ENCODE data around the gene OR6P1.
A peak's percentile ranks its signal among the peaks of the same experiment; 100 is the strongest.

The OR6P1 gene

GRCh38 chr1:158527190-158527815 lies 43.1 kb downstream of the OR6P1 start:
- peaks cover 10% of the 10 kb centered on the region for H3K4me1 ChIP-seq (ENCODE audit: insufficient read depth, low read length)
- no peaks in the 10 kb centered on the region for H4K20me1 ChIP-seq (ENCODE audit: insufficient read depth, low read length)
- no peaks in the 10 kb centered on the region for H3K36me3 ChIP-seq (ENCODE audit: insufficient read depth, low read length)
- H3K4me3 ChIP-seq (ENCODE audit: low read depth in 1 of 2, low read length in 2 of 2), result no peak overlapping the region
- H3K27me3 ChIP-seq (ENCODE audit: insufficient read depth, low read length, poor library complexity), result no peaks in the 10 kb centered on the region
- TF ChIP-seq CTCF (IDR thresholded peaks at IDR 0.05; ENCODE audit: borderline replicate concordance, extremely low read depth, low read length, poor library complexity, severe bottlenecking), result peak; percentile 89
- TF ChIP-seq EZH2 (IDR thresholded peaks at IDR 0.05; ENCODE audit: borderline replicate concordance, low read depth, low read length, severe bottlenecking), result no peak
- no peaks in the 10 kb centered on the region for H3K9me3 ChIP-seq (ENCODE audit: insufficient read depth, low read length, severe bottlenecking)
- no peak overlapping the region for H3K9ac ChIP-seq (ENCODE audit: low read depth, low read length)
- ATAC-seq (ENCODE audit: insufficient read depth, low read depth) (peak; percentile 96), DNase-seq (peak; percentile 49)
- no peaks in the 10 kb centered on the region for H3K79me2 ChIP-seq (ENCODE audit: insufficient read depth, low read length)
- no peak overlapping the region for H3K27ac ChIP-seq (ENCODE audit: low read length)
- no peak overlapping the region for H3K4me2 ChIP-seq (ENCODE audit: insufficient read depth, low read length)
- H2AFZ ChIP-seq (ENCODE audit: low read depth, low read length), result no peak overlapping the region

- no peaks in the 10 kb centered on the region for H3K79me2 ChIP-seq (ENCODE audit: insufficient read depth, low read length)
- no peaks in the 10 kb centered on the region for H3K36me3 ChIP-seq (ENCODE audit: insufficient read depth, low read length)
- H3K9ac ChIP-seq (ENCODE audit: low read depth, low read length), result no peak overlapping the region
- H3K9me3 ChIP-seq (ENCODE audit: insufficient read depth, low read length, severe bottlenecking), result no peaks in the 10 kb centered on the region
- no peak overlapping the region for H3K4me2 ChIP-seq (ENCODE audit: insufficient read depth, low read length)
- DNase-seq (no peak), ATAC-seq (ENCODE audit: insufficient read depth, low read depth) (no peak)
- no peaks in the 10 kb centered on the region for H3K27me3 ChIP-seq (ENCODE audit: insufficient read depth, low read length, poor library complexity)
- no peak overlapping the region for H3K4me3 ChIP-seq (ENCODE audit: low read depth in 1 of 2, low read length in 2 of 2)
- H4K20me1 ChIP-seq (ENCODE audit: insufficient read depth, low read length), result no peaks in the 10 kb centered on the region
- H3K27ac ChIP-seq (ENCODE audit: low read length), result no peak overlapping the region
- H3K4me1 ChIP-seq (ENCODE audit: insufficient read depth, low read length), result peaks cover 5% of the 10 kb centered on the region
- TF ChIP-seq EZH2 (IDR thresholded peaks at IDR 0.05; ENCODE audit: borderline replicate concordance, low read depth, low read length, severe bottlenecking) (no peak), CTCF (IDR thresholded peaks at IDR 0.05; ENCODE audit: borderline replicate concordance, extremely low read depth, low read length, poor library complexity, severe bottlenecking) (no peak)
- H2AFZ ChIP-seq (ENCODE audit: low read depth, low read length), result no peak overlapping the region
Observed at GRCh38 chr1:158521666-158522058, 48.7 kb downstream of the OR6P1 start.

- H3K4me1 ChIP-seq (ENCODE audit: insufficient read depth, low read length), result 0 out of 2 replicates have a peak, but pooled peaks cover 3% of the 10 kb centered on the region
- H3K4me2 ChIP-seq (ENCODE audit: insufficient read depth, low read length), result no peak overlapping the region
- H3K9ac ChIP-seq (ENCODE audit: low read depth, low read length), result no peak overlapping the region
- H3K9me3 ChIP-seq (ENCODE audit: insufficient read depth, low read length, severe bottlenecking), result no peaks in the 10 kb centered on the region
- H3K27me3 ChIP-seq (ENCODE audit: insufficient read depth, low read length, poor library complexity), result no peaks in the 10 kb centered on the region
- no peaks in the 10 kb centered on the region for H3K79me2 ChIP-seq (ENCODE audit: insufficient read depth, low read length)
- no peak overlapping the region for H3K27ac ChIP-seq (ENCODE audit: low read length)
- DNase-seq (no peak), ATAC-seq (ENCODE audit: insufficient read depth, low read depth) (no peak)
- no peaks in the 10 kb centered on the region for H3K36me3 ChIP-seq (ENCODE audit: insufficient read depth, low read length)
- no peaks in the 10 kb centered on the region for H4K20me1 ChIP-seq (ENCODE audit: insufficient read depth, low read length)
- H3K4me3 ChIP-seq (ENCODE audit: low read depth in 1 of 2, low read length in 2 of 2), result no peak overlapping the region
- TF ChIP-seq CTCF (IDR thresholded peaks at IDR 0.05; ENCODE audit: borderline replicate concordance, extremely low read depth, low read length, poor library complexity, severe bottlenecking), result no peak
- no peak for TF ChIP-seq EZH2 (IDR thresholded peaks at IDR 0.05; ENCODE audit: borderline replicate concordance, low read depth, low read length, severe bottlenecking)
- H2AFZ ChIP-seq (ENCODE audit: low read depth, low read length), result no peak overlapping the region
Observed at GRCh38 chr1:158520955-158521665, 49.3 kb downstream of the OR6P1 start.
